ENCODE data around the gene ERN1. TPM values are rescaled to one million over a fixed set of nuclear protein-coding genes. Genes with fewer than 3 reads are reported as not detected.
A peak's percentile ranks its signal among the peaks of the same experiment; 100 is the strongest.

ERN1 gene
- polyA plus RNA-seq, 3 donors = 11.0 to 27.5 (median 13.7) TPM

DNA sequence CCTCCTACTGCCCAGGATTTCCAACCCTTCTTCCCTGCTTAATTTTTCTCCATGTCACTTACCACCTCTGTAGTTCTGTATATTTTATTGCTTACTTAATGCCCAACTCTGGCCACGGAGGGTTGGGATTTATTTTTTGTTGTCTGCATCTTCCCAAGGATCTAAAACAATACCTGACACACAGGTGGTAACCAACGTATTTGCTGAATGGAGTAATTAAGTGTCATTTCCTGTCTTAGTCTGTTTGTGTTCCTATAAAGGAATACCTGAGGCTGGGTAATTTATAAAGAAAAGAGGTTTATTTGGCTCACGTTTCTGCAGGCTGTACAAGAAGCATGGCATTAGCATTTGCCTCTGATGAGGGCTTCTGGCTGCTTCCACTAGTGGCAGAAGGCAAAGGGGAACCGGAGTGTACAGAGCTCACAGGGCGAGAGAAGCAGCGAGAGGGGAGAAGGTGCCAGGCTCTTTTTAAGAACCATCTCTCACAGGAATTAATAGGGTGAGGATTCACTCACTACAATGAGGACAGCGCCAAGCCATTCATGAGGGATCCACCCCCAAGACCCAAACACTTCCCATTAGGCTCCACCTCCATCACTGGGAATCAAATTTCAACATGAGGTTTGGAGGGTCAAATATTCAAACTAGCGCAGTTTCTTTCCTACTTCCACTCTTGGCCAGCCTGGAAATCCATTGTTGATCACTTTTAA is 44.8 kb downstream of the ERN1 start:
- H3K4me1 ChIP-seq (ENCODE audit: control insufficient read depth in 1 of 2, insufficient read depth in 2 of 2, low read length in 2 of 2) = peaks cover 31 to 34% of the 10 kb centered on the region in 2 donors
- H3K27me3 Mint-ChIP-seq (ENCODE audit: low read depth in 3 of 3) = peaks cover 0 to 2% (median 0%) of the 10 kb centered on the region in 3 donors
- no peak overlapping the region for H3K4me3 ChIP-seq (replicated peaks in 1 of 3; ENCODE audit: low read depth in 2 of 3, low read length in 3 of 3)
- peaks cover 32 to 35% of the 10 kb centered on the region in 2 donors for H3K36me3 Mint-ChIP-seq
- no peaks in the 10 kb centered on the region for H3K9me3 ChIP-seq (replicated peaks in 1 of 2; ENCODE audit: control insufficient read depth in 1 of 2, insufficient read depth in 1 of 2, low read length in 2 of 2)
- no peaks in the 10 kb centered on the region for H3K27me3 ChIP-seq (ENCODE audit: control insufficient read depth in 2 of 2, insufficient read depth in 2 of 2, low read length in 2 of 2)
- WGBS (ENCODE audit: insufficient coverage) = 95% methylated on average over 2 of the region's 8 CpGs
- intact Hi-C loops (cut with micrococcal nuclease) = loop anchor here (5.0 kb wide), 1 partner anchor 32 kb away; no protein-coding TSS in a partner anchor
- H3K4me3 Mint-ChIP-seq = no peak overlapping the region
- H3K79me2 ChIP-seq (ENCODE audit: insufficient read depth, low read length) = peaks cover 61% of the 10 kb centered on the region
- H3K36me3 ChIP-seq (replicated peaks in 1 of 2; ENCODE audit: control insufficient read depth in 1 of 2, insufficient read depth in 2 of 2, low read length in 2 of 2) = peaks cover 3 to 21% of the 10 kb centered on the region in 2 donors
- H2AFZ ChIP-seq (ENCODE audit: insufficient read depth, low read depth, low read length, poor library complexity, severe bottlenecking) = no peak overlapping the region
- no peaks in the 10 kb centered on the region for H4K20me1 ChIP-seq (ENCODE audit: insufficient read depth, low read length)
- no peaks in the 10 kb centered on the region for H3K9me3 Mint-ChIP-seq
- TF ChIP-seq, protein P1, sequence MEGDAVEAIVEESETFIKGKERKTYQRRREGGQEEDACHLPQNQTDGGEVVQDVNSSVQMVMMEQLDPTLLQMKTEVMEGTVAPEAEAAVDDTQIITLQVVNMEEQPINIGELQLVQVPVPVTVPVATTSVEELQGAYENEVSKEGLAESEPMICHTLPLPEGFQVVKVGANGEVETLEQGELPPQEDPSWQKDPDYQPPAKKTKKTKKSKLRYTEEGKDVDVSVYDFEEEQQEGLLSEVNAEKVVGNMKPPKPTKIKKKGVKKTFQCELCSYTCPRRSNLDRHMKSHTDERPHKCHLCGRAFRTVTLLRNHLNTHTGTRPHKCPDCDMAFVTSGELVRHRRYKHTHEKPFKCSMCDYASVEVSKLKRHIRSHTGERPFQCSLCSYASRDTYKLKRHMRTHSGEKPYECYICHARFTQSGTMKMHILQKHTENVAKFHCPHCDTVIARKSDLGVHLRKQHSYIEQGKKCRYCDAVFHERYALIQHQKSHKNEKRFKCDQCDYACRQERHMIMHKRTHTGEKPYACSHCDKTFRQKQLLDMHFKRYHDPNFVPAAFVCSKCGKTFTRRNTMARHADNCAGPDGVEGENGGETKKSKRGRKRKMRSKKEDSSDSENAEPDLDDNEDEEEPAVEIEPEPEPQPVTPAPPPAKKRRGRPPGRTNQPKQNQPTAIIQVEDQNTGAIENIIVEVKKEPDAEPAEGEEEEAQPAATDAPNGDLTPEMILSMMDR (IDR thresholded peaks at IDR 0.05) = no peak
- peaks cover 17% of the 10 kb centered on the region for H3K4me1 Mint-ChIP-seq
- H3K9ac ChIP-seq (ENCODE audit: insufficient read depth, low read length, poor library complexity, severe bottlenecking) = no peak overlapping the region
- H3K27ac ChIP-seq (ENCODE audit: low read depth in 1 of 2, low read length in 2 of 2) = peak overlapping the region in 1 of 2 donors; percentile 59
- no peak overlapping the region for H3K27ac Mint-ChIP-seq
- H3K4me2 ChIP-seq (replicated peaks; ENCODE audit: extremely low read depth, low read length, poor library complexity, severe bottlenecking) = no peak overlapping the region
- DNase-seq = no peak

DNA sequence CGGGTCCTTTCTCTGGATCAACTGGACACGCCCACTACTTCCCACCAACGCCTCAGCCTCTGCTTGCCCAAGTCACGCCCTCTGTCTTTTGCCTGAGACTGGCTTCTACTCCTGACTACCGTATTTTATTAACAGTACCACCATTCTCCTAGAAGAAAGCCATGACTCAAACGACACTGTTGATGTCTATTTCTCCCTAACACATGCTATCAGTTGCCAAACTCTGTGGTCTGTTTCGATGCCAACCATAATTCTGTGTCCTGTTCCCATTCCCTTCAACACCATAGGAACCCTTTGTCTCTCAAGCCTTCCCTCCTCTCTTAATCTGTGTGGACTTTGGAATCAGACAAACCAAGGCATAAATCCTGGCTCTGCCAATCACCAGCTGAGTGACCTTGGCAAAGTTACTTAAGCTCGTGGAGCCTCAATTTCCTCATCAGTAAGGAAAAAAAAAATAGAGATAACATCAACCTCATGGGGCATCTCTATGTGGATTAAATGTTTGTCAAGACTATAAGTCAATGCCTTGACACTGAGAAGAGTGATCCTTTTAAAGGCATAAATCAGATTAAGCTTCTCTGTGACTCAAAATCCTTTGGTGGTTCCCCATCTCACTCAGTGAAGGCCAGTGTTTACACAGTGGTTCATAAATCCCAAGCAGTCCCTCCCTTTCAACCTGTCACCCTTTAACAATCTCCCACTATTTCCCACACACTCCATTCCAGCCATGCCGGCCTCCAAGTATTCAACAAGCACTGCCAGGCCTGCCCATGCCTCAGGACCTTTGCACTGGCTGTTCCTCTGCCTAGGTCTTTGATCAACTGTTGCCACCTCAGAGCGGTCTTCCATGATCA is 45.6 kb downstream of the ERN1 start:
- H3K4me1 Mint-ChIP-seq = peaks cover 17% of the 10 kb centered on the region
- Histone ChIP-seq H3K4me3 (replicated peaks in 1 of 3; ENCODE audit: low read depth in 2 of 3, low read length in 3 of 3) (no peak overlapping the region), H3K36me3 (replicated peaks in 1 of 2; ENCODE audit: control insufficient read depth in 1 of 2, insufficient read depth in 2 of 2, low read length in 2 of 2) (peaks cover 5 to 28% of the 10 kb centered on the region in 2 donors), H3K9me3 (replicated peaks in 1 of 2; ENCODE audit: control insufficient read depth in 1 of 2, insufficient read depth in 1 of 2, low read length in 2 of 2) (no peaks in the 10 kb centered on the region), H3K4me2 (replicated peaks; ENCODE audit: extremely low read depth, low read length, poor library complexity, severe bottlenecking) (no peak overlapping the region), H2AFZ (ENCODE audit: insufficient read depth, low read depth, low read length, poor library complexity, severe bottlenecking) (no peak overlapping the region), H3K27ac (ENCODE audit: low read depth in 1 of 2, low read length in 2 of 2) (peak overlapping the region in 1 of 2 donors; percentile 59), H3K79me2 (ENCODE audit: insufficient read depth, low read length) (peaks cover 56% of the 10 kb centered on the region), H4K20me1 (ENCODE audit: insufficient read depth, low read length) (no peaks in the 10 kb centered on the region), H3K27me3 (ENCODE audit: control insufficient read depth in 2 of 2, insufficient read depth in 2 of 2, low read length in 2 of 2) (no peaks in the 10 kb centered on the region), H3K4me1 (ENCODE audit: control insufficient read depth in 1 of 2, insufficient read depth in 2 of 2, low read length in 2 of 2) (peaks cover 31 to 34% of the 10 kb centered on the region in 2 donors), H3K9ac (ENCODE audit: insufficient read depth, low read length, poor library complexity, severe bottlenecking) (no peak overlapping the region)
- H3K4me3 Mint-ChIP-seq = no peak overlapping the region
- no peaks in the 10 kb centered on the region for H3K9me3 Mint-ChIP-seq
- intact Hi-C loops (cut with micrococcal nuclease) = loop anchor here (5.0 kb wide), 1 partner anchor 33 kb away; no protein-coding TSS in a partner anchor
- peak; percentile 58 to 77 (median 71) for DNase-seq
- H3K36me3 Mint-ChIP-seq = peaks cover 31% of the 10 kb centered on the region in 2 donors
- TF ChIP-seq, protein P1 (IDR thresholded peaks at IDR 0.05) = no peak
- H3K27ac Mint-ChIP-seq = no peak overlapping the region
- 17% methylated on average over 8 of the region's 10 CpGs for WGBS (ENCODE audit: insufficient coverage)
- peaks cover 0 to 2% (median 0%) of the 10 kb centered on the region in 3 donors for H3K27me3 Mint-ChIP-seq (ENCODE audit: low read depth in 3 of 3)
